Keratinocyte (primary cell): Measurements from ENCODE around the gene KIF26A. TPM values are rescaled to one million over a fixed set of nuclear protein-coding genes. Genes with fewer than 3 reads are reported as not detected.

Source experiments
- DNase-seq: peaks from one replicate; pipeline ENCODE4 v3.0.0-alpha.2; 2011; ENCODE audit warnings: low read depth, missing footprints, low spot score
- FAIRE-seq: peaks from 2 replicates; lab custom pipeline; 2011; peaks lifted over from hg19 to GRCh38; lab: Jason Lieb, UNC
- H2AFZ ChIP-seq: 2 replicates; pipeline ENCODE4 v1.6.0; 2012; ENCODE audit warnings: low read length, control low read depth, inconsistent platforms; ENCODE audit not compliant: control insufficient read depth
- H3K27ac ChIP-seq: 2 replicates; pipeline ENCODE4 v1.5.1; 2011; ENCODE audit warnings: low read length; ENCODE audit not compliant: control insufficient read depth, insufficient read depth
- H3K27me3 ChIP-seq: 3 replicates; pipeline ENCODE4 v1.6.0; 2011; ENCODE audit warnings: low read length; ENCODE audit not compliant: control insufficient read depth, insufficient read depth; ENCODE audit errors: extremely low read depth
- H3K36me3 ChIP-seq, 2 experiments: 2 replicates in 1 of 2; 3 replicates in 1 of 2; pipeline ENCODE4 v1.5.1; 2011; ENCODE audit warnings: low read length in 2 of 2, mild to moderate bottlenecking in 1 of 2; ENCODE audit not compliant: control insufficient read depth in 2 of 2, insufficient read depth in 2 of 2; ENCODE audit errors: extremely low read depth in 1 of 2
- H3K4me1 ChIP-seq: 3 replicates; pipeline ENCODE4 v1.5.1; 2011; ENCODE audit warnings: low read length; ENCODE audit not compliant: control insufficient read depth, insufficient read depth; ENCODE audit errors: extremely low read depth
- H3K4me2 ChIP-seq: 3 replicates; pipeline ENCODE4 v1.6.0; 2011; ENCODE audit warnings: low read depth, low read length; ENCODE audit not compliant: control insufficient read depth, insufficient read depth; ENCODE audit errors: extremely low read depth
- H3K4me3 ChIP-seq, 3 experiments: fragments of 200-600 bp in 1 of 3; sonication (generic) in 1 of 3; 2 replicates in 2 of 3; 3 replicates in 1 of 3; pipeline ENCODE4 v1.5.1; 2011 to 2016; ENCODE audit warnings: low read length in 3 of 3, mild to moderate bottlenecking in 3 of 3, control low read depth in 2 of 3, inconsistent platforms in 1 of 3, low read depth in 1 of 3, mixed read lengths in 1 of 3, mixed run types in 1 of 3, moderate library complexity in 1 of 3; ENCODE audit not compliant: control insufficient read depth in 2 of 3, insufficient read depth in 2 of 3; ENCODE audit errors: extremely low read depth in 1 of 3
- H3K79me2 ChIP-seq: 2 replicates; pipeline ENCODE4 v1.6.0; 2012; ENCODE audit warnings: low read length; ENCODE audit not compliant: control insufficient read depth, insufficient read depth
- H3K9ac ChIP-seq: 3 replicates; pipeline ENCODE4 v1.6.0; 2011; ENCODE audit warnings: low read length; ENCODE audit not compliant: control insufficient read depth, insufficient read depth; ENCODE audit errors: extremely low read depth
- H3K9me1 ChIP-seq: 3 replicates; pipeline ENCODE4 v1.6.0; 2011; ENCODE audit warnings: low read length; ENCODE audit not compliant: control insufficient read depth, insufficient read depth; ENCODE audit errors: extremely low read depth
- H3K9me3 ChIP-seq: 2 replicates; pipeline ENCODE4 v1.5.1; 2012; ENCODE audit warnings: low read depth, low read length; ENCODE audit not compliant: control insufficient read depth
- H4K20me1 ChIP-seq: 3 replicates; pipeline ENCODE4 v1.6.0; 2011; ENCODE audit warnings: low read length; ENCODE audit not compliant: control insufficient read depth, insufficient read depth; ENCODE audit errors: extremely low read depth
- EZH2 ChIP-seq: IDR thresholded peaks from one replicate; pipeline ENCODE4 v1.6.1; 2012; ENCODE audit warnings: inconsistent platforms, mild to moderate bottlenecking, low read length, moderate library complexity
- dilution Hi-C: fragments of 300-500 bp; cut with MboI; formaldehyde crosslinking; loops from one replicate; pipeline ENCODE4 v1.7.0; 2020; ENCODE audit warnings: low sequenced_read_pairs; ENCODE audit not compliant: extremely low pct_ligation_motif_present
- polyA plus RNA-seq, 5 experiments: library from polyadenylated mRNA; depleted of rRNA in 3 of 5; stranded (reverse) in 3 of 5; stranded (forward) in 1 of 5; unstranded in 1 of 5; fragments of >200 nt; gene quantifications; 1 replicate in 1 of 5; 2 replicates in 3 of 5; 3 replicates in 1 of 5; pipeline versions ENCODE4 v1.2.1 to v1.2.3, GENCODE V29; 2011 to 2012; ENCODE audit warnings: missing spikeins in 2 of 5, low read depth in 1 of 5, low replicate concordance in 1 of 5
- TF ChIP-seq, protein P1 (sequence below), 3 experiments: IDR thresholded peaks in 1 of 3; conservative IDR thresholded peaks in 1 of 3; optimal IDR thresholded peaks in 1 of 3; 2 replicates in 2 of 3; 3 replicates in 1 of 3; pipeline versions ENCODE3 to v1.5.1; 2011; ENCODE audit warnings: low read length in 3 of 3, mild to moderate bottlenecking in 3 of 3, moderate library complexity in 2 of 3, control low read depth in 1 of 3, inconsistent platforms in 1 of 3; ENCODE audit not compliant: insufficient read depth in 2 of 3; ENCODE audit errors: extremely low read depth in 1 of 3

The KIF26A gene
- polyA plus RNA-seq, 1 donor (not counting 4 experiments of a cell fraction or from before 2014, with no cell fraction given), result 0.07 TPM

DNA sequence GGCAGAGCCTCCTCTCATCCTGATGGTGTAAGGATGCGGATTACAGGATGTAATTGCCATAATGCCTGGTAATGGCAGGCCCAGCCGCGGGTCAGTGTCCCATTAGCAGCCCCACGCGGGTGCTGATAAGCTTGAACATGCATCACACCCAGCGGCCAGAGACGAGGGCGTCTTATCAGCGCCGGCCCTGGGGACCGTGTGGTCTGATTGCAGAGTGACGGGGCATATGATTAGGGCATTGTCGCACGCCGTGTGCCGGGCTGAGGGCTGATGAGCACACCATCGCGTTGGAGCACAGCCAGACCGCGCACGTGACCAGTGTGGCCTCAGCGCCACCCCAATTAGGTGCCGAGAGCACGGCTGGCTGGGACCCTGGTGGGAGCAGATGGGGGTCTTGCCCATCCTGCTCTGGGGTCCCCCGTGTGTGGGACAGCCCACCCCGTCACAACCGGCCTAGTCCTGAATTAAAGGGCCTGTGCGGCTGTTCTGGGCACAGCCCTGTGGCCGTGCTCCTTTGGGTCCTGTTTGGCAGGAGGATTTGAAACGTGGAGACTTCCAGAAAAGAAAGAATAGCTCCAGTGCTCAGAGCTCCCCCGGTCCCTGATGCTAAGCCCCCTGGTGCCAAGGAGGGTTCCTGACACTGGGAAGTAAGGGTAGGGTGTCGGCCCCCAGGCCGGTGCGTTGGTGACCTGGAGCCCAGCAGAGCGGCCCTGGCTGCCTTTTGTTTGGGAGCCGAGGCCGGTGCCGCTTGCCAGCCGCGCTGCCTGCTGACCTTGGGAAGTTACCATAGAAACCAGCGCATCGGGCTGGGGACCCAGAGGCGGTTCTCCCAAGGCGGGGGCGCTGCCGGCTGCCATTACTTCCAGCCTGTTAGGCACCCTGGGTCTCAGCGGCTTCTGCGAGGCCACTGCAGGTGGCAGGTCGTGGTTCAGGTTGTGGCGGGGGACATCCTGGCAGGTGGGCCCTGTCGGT, 20.7 kb downstream of the KIF26A start:
- no peaks in the 10 kb centered on the region for H3K9me1 ChIP-seq
- H3K4me3 ChIP-seq, result no peak overlapping the region
- H3K79me2 ChIP-seq, result no peaks in the 10 kb centered on the region
- no peak overlapping the region for H3K27ac ChIP-seq
- no peak overlapping the region for H3K4me2 ChIP-seq
- H3K27me3 ChIP-seq, result no peaks in the 10 kb centered on the region
- H3K36me3 ChIP-seq, result no peaks in the 10 kb centered on the region
- TF ChIP-seq, protein P1, sequence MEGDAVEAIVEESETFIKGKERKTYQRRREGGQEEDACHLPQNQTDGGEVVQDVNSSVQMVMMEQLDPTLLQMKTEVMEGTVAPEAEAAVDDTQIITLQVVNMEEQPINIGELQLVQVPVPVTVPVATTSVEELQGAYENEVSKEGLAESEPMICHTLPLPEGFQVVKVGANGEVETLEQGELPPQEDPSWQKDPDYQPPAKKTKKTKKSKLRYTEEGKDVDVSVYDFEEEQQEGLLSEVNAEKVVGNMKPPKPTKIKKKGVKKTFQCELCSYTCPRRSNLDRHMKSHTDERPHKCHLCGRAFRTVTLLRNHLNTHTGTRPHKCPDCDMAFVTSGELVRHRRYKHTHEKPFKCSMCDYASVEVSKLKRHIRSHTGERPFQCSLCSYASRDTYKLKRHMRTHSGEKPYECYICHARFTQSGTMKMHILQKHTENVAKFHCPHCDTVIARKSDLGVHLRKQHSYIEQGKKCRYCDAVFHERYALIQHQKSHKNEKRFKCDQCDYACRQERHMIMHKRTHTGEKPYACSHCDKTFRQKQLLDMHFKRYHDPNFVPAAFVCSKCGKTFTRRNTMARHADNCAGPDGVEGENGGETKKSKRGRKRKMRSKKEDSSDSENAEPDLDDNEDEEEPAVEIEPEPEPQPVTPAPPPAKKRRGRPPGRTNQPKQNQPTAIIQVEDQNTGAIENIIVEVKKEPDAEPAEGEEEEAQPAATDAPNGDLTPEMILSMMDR (optimal IDR thresholded peaks at IDR 0.05 in 1 of 3, IDR thresholded peaks at IDR 0.05 in 1 of 3, conservative IDR thresholded peaks at IDR 0.05 in 1 of 3; ENCODE audit: extremely low read depth in 1 of 3, insufficient read depth in 2 of 3, low read length in 3 of 3), result no peak
- no peak for TF ChIP-seq EZH2
- H4K20me1 ChIP-seq, result no peaks in the 10 kb centered on the region
- DNase-seq, result no peak
- H3K4me1 ChIP-seq, result no peaks in the 10 kb centered on the region
- H2AFZ ChIP-seq, result no peak overlapping the region
- no peak for FAIRE-seq
- no peaks in the 10 kb centered on the region for H3K9me3 ChIP-seq
- H3K9ac ChIP-seq, result no peak overlapping the region
- dilution Hi-C loops, result no loop called here

DNA sequence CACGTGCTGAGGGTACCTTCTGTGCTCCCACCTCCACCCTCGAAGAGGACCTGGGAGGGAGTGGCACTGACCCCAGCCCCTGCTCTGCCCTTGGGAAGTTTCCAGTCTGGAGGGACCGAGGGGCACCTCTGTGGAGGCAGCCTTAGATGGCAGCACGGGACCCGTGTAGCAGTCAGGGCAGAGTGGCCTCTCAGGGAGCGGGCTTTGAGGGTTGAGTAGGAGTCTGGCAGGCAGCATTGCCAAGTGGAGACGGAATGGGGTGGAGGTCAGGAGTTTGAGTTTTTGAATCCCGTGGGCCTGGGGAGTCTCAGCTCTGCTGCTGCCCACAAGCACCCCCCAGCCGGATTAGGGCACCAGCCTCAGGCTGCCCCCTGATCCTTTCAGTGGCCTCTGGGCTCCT, 21.6 kb downstream of the KIF26A start:
- DNase-seq (no peak), FAIRE-seq (no peak)
- H3K9ac ChIP-seq, result no peak overlapping the region
- no peaks in the 10 kb centered on the region for H3K79me2 ChIP-seq
- no peaks in the 10 kb centered on the region for H3K4me1 ChIP-seq
- no peak overlapping the region for H3K4me3 ChIP-seq
- dilution Hi-C loops, result no loop called here
- H3K27ac ChIP-seq, result no peak overlapping the region
- no peak overlapping the region for H2AFZ ChIP-seq
- no peak overlapping the region for H3K4me2 ChIP-seq
- H3K27me3 ChIP-seq, result no peaks in the 10 kb centered on the region
- no peak for TF ChIP-seq EZH2
- H3K9me1 ChIP-seq, result no peaks in the 10 kb centered on the region
- no peaks in the 10 kb centered on the region for H4K20me1 ChIP-seq
- H3K36me3 ChIP-seq, result no peaks in the 10 kb centered on the region
- no peaks in the 10 kb centered on the region for H3K9me3 ChIP-seq
